SKM-1 (cell line): ENCODE results near the gene RBM4B.

Source experiments
- DNase-seq: peaks from one replicate; lab custom pipeline; 2025; ENCODE audit not compliant: unreplicated experiment; lab: John Stamatoyannopoulos, UW

RBM4B gene

DNA sequence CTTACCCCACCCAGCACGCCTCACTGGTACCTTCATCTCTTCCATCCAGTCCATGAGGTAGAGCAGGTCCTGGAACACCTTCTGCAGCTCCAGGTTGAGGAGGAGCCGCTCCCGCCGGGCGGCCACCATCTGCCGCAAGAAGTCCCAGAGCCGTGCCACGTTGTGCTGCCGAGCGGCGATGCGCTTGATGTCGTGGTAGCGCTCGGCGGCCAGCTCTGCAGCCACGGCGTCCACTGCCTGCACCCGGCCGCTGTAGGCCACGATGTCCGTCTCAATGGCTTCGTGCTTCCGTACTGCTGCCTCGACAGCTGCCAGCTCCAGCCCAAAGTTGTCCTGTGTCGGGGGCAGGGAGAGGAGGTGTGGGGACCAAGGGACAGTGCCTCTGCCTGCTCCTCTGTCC is 29.8 kb upstream of the RBM4B start:
- no peak for DNase-seq

DNA sequence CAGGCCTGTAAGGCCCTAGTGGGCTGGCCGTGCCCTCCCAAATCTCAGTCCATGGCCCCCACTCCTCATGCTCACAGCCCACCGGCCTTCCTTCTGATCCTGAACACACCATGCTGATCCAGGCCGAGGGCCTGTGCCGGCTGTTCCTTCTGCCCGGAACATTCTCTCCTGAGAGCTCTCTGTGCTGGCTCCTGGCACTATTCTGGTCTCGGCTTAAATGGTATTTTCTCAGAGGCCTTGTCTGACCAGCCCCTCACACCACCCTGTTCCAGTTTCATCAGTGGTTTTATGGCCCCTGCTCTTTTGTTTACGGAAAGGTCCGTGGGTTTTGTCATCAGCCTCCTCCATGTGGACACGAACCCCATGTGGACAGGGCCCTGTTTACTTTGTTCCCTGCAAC is 29.3 kb upstream of the RBM4B start:
- DNase-seq, result no peak

DNA sequence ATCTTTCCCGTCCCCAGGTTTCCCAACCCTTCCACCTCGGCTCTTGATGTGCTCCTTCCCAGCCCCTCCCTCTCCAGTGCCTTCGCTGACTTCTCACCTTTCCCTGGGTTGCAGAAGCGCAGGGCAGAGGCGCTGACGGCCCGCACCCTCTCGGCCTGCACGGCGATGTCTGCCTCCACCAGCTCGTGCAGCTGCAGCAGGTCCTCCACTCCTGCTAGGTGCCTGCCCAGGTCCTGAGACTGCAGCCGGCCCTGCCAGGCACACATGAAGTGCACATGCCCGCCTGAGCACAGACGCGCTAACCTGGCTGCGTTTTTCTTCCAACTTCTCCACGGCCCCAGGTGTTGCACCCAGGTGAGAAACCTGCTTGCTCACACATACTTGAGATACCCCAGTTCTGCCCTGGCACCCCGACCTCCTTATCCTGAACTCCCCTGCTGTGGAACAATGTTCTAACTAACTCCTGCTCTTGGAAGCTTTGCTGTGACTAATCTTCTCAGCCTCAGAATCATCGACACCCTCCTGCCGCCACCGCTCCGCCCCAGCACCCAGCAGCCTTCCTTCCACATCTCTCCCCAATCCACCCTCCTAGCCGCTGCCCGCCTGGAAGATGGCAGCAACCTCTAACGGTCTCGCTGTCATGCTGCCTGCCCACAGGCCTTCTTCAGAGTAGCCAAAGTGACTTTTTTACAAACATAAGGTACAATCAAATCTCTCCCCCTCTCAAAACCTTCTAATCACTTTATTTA is 28.1 kb upstream of the RBM4B start:
- no peak for DNase-seq

GRCh38 chr11:66704659-66705360 is 27.1 kb upstream of the RBM4B start:
- DNase-seq, result no peak

- DNase-seq, result no peak
Observed at GRCh38 chr11:66701432-66702240, 23.9 kb upstream of the RBM4B start.

DNA sequence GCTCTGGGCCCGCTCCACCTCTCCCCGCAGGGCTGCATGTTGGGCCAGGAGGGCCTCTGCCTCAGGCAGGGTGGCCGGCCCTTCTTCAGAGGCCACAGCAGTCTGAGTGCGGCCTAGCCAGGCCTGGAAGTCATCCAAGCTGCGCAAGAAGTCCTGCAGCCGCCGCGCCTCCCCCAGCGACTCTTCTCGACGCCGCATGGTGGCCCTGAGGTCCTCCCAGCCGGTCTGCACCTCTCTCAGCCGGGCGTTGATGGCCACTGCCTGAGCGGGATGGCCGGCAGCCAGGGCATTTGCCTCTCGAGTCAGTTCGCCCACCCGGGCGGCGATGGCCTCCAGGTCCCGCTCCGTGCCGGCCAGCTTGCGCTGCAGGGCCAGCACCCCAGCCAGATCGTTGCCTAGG is 23.1 kb upstream of the RBM4B start:
- no peak for DNase-seq

GRCh38 chr11:66700337-66700736 is 22.6 kb upstream of the RBM4B start:
- DNase-seq, result no peak

DNA sequence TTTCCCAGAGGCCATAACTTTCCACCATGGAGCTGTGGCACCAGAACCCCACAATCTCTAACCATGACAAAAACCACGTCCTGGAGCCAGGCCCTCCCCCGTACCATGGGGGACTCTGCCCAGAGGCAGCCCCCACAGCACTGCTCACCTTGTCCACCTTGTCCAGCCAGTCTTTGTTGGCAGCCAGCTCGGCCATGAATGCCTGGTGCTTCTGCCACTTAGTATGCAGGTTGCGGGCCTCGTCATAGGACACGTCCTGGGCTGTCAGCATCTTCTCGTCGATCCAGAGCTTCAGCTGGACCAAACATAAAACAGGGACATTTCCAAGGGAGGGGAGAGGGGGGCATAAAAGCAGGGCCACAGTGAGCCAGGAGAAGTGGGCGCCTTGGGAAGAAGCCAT is 20.8 kb upstream of the RBM4B start:
- DNase-seq, result no peak

DNA sequence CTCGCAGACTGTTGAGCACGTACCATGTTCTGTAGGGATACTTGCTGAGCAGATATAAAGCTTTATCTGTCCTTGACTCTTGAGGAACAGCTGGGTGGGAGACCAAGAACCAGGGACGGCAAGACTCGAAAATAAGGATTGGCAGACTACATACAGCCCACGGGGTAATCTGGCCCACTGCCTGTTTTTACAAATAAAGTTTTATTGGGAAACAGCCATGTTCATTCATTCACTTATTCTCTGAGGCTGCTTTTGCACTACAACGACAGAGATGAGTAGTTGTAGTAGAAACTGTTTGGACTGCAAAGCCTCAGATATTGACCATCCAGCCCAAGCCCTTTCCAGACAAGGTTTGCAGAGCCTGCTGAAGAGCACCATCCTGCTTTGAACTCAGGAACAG is 20.3 kb upstream of the RBM4B start:
- no peak for DNase-seq

- no peak for DNase-seq
Observed at GRCh38 chr11:66696146-66696545, 18.5 kb upstream of the RBM4B start.

DNA sequence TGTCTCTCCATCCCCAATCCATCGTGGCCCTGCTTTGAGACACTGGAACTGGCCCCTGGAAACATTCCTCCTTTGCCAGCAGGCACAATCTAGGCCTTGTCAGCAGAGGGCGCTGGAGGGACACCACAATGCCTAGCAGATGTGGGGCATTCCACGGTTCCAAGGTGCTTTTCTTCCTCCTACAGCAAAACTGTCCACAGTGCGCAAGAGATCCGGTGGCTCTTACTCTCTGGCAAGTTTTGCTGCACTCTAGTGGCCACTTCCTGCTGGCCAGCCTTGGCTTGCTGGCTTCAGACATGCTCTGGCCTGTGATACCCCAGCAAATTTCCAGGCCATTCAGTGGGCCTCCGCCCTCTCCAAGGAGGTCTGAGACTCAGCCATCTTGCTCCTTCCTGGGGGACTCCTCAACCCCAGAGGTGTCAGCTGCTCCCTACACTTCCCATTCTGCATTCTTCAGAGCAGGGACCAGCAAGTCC is 17.1 kb upstream of the RBM4B start:
- peak; percentile 78 for DNase-seq

DNA sequence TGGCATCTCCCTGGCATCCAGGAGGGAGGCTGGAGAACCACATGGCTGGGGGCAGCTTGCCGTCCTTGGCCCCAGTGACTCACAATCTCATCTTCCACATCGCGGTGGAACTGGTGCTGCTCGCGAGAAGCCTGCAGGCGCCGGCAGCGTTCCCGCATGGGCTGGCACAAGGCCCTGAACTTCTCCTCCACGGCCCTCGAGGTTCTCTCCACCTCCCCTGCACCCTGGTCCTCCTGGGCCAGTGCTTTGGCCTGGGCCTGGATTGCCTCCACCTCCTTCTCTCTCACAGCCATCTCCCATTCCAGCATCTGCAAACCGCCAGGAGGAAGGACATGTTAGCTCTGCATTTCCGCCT is 16.3 kb upstream of the RBM4B start:
- no peak for DNase-seq

DNA sequence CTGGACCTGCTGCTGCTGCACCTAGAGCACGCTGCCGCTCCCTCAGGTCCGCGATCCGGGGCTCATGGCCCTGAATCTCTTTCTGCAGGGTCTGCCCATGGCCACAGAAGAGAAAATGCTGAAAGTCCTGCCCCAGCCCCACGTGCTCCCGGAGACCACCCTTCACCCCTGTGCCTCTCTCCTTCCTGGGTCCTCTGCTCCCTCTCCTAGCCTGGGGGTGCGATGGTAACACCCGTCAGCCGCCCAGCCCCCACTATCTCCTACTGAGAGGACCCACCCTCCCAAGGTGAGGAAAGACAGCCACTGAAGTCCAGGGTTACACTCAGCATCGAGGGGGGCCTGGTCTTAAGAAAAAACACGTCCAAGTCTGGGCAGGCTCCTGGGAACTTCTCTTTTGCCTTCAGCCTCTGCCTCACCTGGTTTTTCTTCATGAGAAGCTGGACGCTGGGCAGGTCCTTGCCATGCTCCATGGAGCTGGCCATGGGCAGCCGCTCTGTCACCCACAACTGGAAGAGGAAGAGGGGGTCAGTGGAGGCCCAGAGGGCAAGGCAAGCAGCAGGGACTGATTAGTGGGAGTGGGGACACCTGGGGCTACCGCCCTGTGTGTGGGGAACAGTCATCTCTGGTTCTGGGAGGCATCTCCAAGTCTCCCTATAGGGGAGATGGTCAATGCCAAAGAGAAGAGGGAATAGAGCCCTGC is 15.8 kb upstream of the RBM4B start:
- DNase-seq, result no peak

GRCh38 chr11:66692871-66693331 is 15.2 kb upstream of the RBM4B start:
- DNase-seq, result no peak

DNA sequence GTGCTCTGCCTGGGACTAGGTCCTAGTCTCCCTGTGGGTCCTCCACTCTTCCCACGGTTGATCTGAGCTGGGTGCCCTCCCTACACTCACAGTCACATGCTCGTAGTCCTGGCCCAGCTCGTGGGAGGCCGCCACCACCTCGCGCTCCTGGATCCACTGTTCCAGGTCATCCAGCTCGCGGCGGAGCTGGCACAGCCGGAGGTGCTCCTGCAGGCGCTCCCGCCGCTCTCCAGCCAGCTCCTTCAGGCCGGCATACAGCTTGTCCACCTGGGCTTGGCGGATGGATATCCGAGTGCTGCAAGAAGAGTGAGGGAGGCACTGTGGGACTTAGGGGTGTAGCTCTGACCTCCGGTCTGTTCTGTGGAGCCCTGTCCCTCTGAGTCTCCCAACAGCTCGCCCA is 14.8 kb upstream of the RBM4B start:
- no peak for DNase-seq

GRCh38 chr11:66691311-66691980 is 13.8 kb upstream of the RBM4B start:
- DNase-seq, result no peak

- DNase-seq, result no peak
Observed at GRCh38 chr11:66689661-66690590, 12.2 kb upstream of the RBM4B start.

- DNase-seq, result no peak
Observed at GRCh38 chr11:66688561-66689534, 11.2 kb upstream of the RBM4B start.
